Stomach smooth muscle (tissue), 2 donors: ENCODE measurements around the gene RPTOR.

Experiments
- H3K27ac ChIP-seq: one replicate; pipeline ENCODE4 v1.7.0; 2013; ENCODE audit warnings: mild to moderate bottlenecking, low read length, inconsistent platforms
- H3K27me3 ChIP-seq, 2 donors: one replicate each; pipeline ENCODE4 v1.7.0; 2013; ENCODE audit warnings: low read length in 2 of 2; ENCODE audit not compliant: insufficient read depth in 2 of 2, control insufficient read depth in 1 of 2
- H3K36me3 ChIP-seq, 2 donors: one replicate each; pipeline ENCODE4 v1.7.0; 2013; ENCODE audit warnings: low read length in 2 of 2; ENCODE audit not compliant: control insufficient read depth in 2 of 2, insufficient read depth in 2 of 2
- H3K4me1 ChIP-seq: one replicate; pipeline ENCODE4 v1.7.0; 2013; ENCODE audit warnings: low read length; ENCODE audit not compliant: control insufficient read depth, insufficient read depth
- H3K4me3 ChIP-seq, 2 donors: one replicate each; pipeline ENCODE4 v1.7.0; 2013; ENCODE audit warnings: low read length in 2 of 2
- H3K9ac ChIP-seq, 2 donors: one replicate each; pipeline ENCODE4 v1.7.0; 2013; ENCODE audit warnings: low read length in 2 of 2, mild to moderate bottlenecking in 1 of 2
- H3K9me3 ChIP-seq, 2 donors: one replicate each; pipeline ENCODE4 v1.7.0; 2013; ENCODE audit warnings: low read length in 2 of 2; ENCODE audit not compliant: control insufficient read depth in 2 of 2
- donor health status: healthy.
- donor health status: Pancreatic carcinoma.

RPTOR gene

GRCh38 chr17:80677214-80677756, 132.6 kb downstream of the RPTOR start:
- Histone ChIP-seq H3K4me3 (no peak overlapping the region), H3K9ac (no peak overlapping the region), H3K4me1 (peaks cover 3% of the 10 kb centered on the region), H3K27me3 (no peaks in the 10 kb centered on the region), H3K36me3 (no peaks in the 10 kb centered on the region), H3K9me3 (no peaks in the 10 kb centered on the region), H3K27ac (no peak overlapping the region)

DNA sequence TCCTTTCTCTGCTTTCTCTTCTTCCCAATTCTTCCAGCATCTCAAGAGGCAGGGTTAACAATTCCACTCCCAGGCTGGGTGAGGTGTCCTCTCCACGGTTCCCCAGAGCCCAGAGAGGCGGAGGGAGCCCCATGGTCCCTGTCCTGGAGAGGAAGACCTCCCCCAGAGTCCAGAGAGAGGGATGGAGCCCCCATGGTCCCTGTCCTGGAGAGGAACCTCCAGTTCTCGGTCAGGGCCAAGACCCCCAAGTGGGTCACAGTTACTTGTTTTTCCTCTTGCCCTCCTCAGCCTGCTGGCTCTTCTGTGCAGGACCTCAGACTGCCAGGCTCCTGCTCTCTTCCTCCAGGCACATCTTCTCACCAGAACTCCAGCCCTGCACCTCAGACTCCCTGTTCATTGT, 135.2 kb downstream of the RPTOR start:
- H3K4me3 ChIP-seq, result no peak overlapping the region
- H3K9me3 ChIP-seq, result no peaks in the 10 kb centered on the region
- no peak overlapping the region for H3K27ac ChIP-seq
- H3K4me1 ChIP-seq, result peaks cover 3% of the 10 kb centered on the region
- H3K9ac ChIP-seq, result no peak overlapping the region
- no peaks in the 10 kb centered on the region for H3K27me3 ChIP-seq
- H3K36me3 ChIP-seq, result peaks cover 0 to 2% of the 10 kb centered on the region in 2 donors

GRCh38 chr17:80681215-80681614, 136.6 kb downstream of the RPTOR start:
- no peak overlapping the region for H3K4me3 ChIP-seq
- no peaks in the 10 kb centered on the region for H3K4me1 ChIP-seq
- H3K9ac ChIP-seq, result no peak overlapping the region
- H3K36me3 ChIP-seq, result peaks cover 0 to 2% of the 10 kb centered on the region in 2 donors
- no peaks in the 10 kb centered on the region for H3K9me3 ChIP-seq
- no peaks in the 10 kb centered on the region for H3K27me3 ChIP-seq
- no peak overlapping the region for H3K27ac ChIP-seq

GRCh38 chr17:80682372-80682771, 137.7 kb downstream of the RPTOR start:
- no peak overlapping the region for H3K27ac ChIP-seq
- H3K9ac ChIP-seq, result no peak overlapping the region
- no peaks in the 10 kb centered on the region for H3K4me1 ChIP-seq
- no peaks in the 10 kb centered on the region for H3K9me3 ChIP-seq
- H3K4me3 ChIP-seq, result no peak overlapping the region
- peaks cover 0 to 2% of the 10 kb centered on the region in 2 donors for H3K36me3 ChIP-seq
- H3K27me3 ChIP-seq, result no peaks in the 10 kb centered on the region

DNA sequence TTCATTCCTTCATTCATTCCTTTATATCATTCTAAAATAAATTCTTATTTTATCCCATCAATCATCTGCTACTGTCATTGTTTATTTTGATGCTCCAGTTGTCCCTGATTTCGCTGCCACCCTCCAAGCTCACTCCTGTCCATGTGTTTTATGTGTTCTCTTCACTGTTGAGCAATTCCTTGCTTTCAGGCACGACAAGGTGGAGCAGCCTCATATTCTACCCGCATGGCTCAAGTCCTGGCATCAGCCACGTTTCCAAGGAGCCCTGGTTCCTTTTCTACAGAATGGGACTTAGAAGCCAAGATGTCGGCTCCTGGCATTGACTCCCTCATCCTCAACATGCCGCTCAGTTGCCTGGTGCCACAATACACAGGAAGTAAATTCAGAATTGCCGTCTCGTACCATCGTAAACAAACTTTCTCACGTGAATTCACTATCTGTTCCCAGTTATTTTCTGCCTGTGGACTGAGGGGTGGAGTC, 139.0 kb downstream of the RPTOR start:
- H3K4me3 ChIP-seq, result no peak overlapping the region
- H3K27ac ChIP-seq, result no peak overlapping the region
- peaks cover 2% of the 10 kb centered on the region for H3K4me1 ChIP-seq
- no peaks in the 10 kb centered on the region for H3K9me3 ChIP-seq
- H3K27me3 ChIP-seq, result no peaks in the 10 kb centered on the region
- H3K9ac ChIP-seq, result no peak overlapping the region
- peaks cover 0 to 2% of the 10 kb centered on the region in 2 donors for H3K36me3 ChIP-seq

DNA sequence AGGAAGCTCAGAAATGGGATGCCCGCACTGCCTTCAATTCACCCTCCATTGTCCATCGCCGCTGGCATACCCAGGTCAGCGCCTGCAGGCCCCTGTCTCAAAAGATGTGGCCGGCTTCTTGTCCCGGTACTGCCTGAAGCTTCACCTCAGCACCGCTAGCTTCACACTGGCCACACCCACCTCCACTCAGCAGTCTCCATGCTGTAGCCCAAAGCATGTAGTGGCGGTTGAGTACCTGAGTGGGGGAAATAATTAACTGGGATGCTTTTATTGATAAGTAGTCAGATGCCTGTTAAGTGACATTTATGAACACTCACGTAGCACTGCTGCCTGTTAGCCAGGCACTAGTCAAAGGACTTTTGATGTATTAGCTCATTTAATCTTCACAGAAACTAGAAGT, 143.2 kb downstream of the RPTOR start:
- Histone ChIP-seq H3K4me1 (peaks cover 3% of the 10 kb centered on the region), H3K27ac (no peak overlapping the region), H3K4me3 (no peak overlapping the region), H3K36me3 (peaks cover 0 to 2% of the 10 kb centered on the region in 2 donors), H3K9ac (no peak overlapping the region), H3K9me3 (no peaks in the 10 kb centered on the region), H3K27me3 (no peaks in the 10 kb centered on the region)

DNA sequence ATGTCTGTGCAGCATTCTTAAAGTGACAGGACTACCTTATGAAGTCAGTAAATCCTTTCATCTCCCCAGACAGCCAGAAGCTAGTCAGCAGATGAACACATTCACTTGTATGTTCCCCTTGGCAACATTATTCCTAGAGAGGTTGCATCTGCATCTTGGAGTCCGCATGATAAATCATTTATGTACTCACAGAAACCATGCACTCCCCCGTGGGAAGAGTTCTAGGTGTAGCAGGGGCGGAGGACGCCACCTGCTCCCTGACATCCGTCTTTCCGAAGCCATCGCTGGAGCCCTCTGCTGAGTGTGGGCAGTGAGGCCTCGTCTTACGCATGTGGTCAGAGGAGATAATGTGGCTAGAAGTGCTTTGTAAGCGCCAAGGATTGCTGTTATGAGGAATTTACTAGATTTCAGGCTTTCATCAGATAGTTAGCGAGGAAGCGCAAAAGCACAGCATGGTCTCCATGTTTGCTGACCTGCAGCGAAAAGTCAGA, 144.5 kb downstream of the RPTOR start:
- Histone ChIP-seq H3K4me3 (no peak overlapping the region), H3K27ac (no peak overlapping the region), H3K27me3 (no peaks in the 10 kb centered on the region), H3K9ac (no peak overlapping the region), H3K4me1 (peaks cover 3% of the 10 kb centered on the region), H3K9me3 (no peaks in the 10 kb centered on the region), H3K36me3 (no peaks in the 10 kb centered on the region)

DNA sequence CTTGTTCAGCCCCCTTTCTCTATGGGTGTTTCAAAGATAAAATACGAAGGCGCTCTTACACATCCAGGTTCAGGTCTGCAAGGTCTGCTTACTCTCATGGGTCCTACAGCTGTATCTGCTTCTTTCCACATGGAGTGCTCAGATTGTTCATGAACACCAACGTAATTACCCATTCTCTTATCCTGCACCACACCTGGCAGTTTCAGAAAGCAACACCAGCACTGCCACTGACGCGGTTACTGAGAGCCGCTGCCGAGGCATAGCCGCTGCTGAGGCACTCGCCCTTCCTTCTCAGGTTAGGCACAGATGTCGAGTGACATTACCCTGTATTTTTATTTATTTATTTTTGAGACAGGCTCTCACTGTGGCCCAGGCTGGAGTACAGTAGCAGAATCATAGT, 147.1 kb downstream of the RPTOR start:
- Histone ChIP-seq H3K9me3 (no peaks in the 10 kb centered on the region), H3K4me1 (peaks cover 4% of the 10 kb centered on the region), H3K27me3 (no peaks in the 10 kb centered on the region), H3K36me3 (no peaks in the 10 kb centered on the region), H3K4me3 (no peak overlapping the region), H3K9ac (no peak overlapping the region), H3K27ac (no peak overlapping the region)

DNA sequence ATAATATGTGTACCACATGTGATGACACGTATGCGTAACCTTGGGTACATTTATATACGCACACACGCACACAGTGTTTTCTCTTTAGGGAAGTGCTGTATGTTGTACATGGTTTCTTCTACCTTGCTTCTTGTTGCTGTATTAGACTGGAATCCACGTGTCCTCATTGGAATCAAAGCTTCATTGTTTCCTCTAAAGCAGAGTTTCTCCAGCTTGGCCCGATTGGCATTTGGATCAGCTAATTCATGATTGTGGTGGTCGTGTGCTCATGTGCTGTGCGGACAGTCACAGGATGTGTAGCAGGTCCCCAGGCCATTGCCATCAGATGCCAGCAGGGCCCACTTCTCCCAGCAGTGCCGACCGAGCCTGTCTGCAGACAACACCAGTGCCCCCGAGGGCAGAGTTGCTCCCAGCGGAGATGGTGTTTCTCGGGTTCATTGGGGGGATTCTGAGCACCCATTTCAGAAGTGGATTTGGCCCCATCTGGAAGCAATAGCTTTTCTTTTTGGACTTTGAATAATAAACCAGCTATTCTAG, 148.4 kb downstream of the RPTOR start:
- no peaks in the 10 kb centered on the region for H3K36me3 ChIP-seq
- H3K27me3 ChIP-seq, result no peaks in the 10 kb centered on the region
- peaks cover 5% of the 10 kb centered on the region for H3K4me1 ChIP-seq
- H3K9ac ChIP-seq, result no peak overlapping the region
- no peak overlapping the region for H3K4me3 ChIP-seq
- H3K27ac ChIP-seq, result no peak overlapping the region
- no peaks in the 10 kb centered on the region for H3K9me3 ChIP-seq

DNA sequence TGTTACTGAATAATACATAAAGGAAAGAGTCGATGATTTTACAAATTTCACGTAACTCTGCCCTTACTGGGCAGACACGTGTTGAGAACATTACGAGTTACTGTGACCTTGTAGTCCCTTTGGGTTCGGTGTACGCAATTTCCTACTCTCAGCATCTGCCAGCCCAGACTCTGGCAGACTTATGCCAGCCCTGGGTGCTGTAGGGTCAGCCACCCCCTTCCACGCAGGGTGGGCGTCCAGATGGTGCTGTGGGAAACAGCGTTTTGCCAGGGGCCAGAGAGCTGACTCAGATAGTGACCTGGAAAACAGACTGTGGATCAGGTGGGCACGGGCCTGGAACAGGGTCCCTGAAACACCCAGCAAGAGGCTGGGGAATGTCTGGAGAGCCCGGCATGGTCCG, 148.9 kb downstream of the RPTOR start:
- Histone ChIP-seq H3K9ac (no peak overlapping the region), H3K9me3 (no peaks in the 10 kb centered on the region), H3K4me3 (no peak overlapping the region), H3K27ac (no peak overlapping the region), H3K36me3 (no peaks in the 10 kb centered on the region), H3K27me3 (no peaks in the 10 kb centered on the region), H3K4me1 (peaks cover 5% of the 10 kb centered on the region)
